Mammary epithelial cell (primary cell): ENCODE results near the gene MED4.

Source experiments
- EZH2 ChIP-seq: IDR thresholded peaks from 2 replicates; pipeline ENCODE4 v1.6.1; 2012; ENCODE audit warnings: low read length, inconsistent platforms, borderline replicate concordance
- TF ChIP-seq, protein P1 (sequence below), 2 donors: IDR thresholded peaks in 1 of 2; conservative IDR thresholded peaks in 1 of 2; 2 replicates each; pipeline ENCODE4 v1.5.1; 2011 to 2012; ENCODE audit warnings: inconsistent platforms in 2 of 2, low read length in 2 of 2, mild to moderate bottlenecking in 2 of 2, control low read depth in 1 of 2, low read depth in 1 of 2; ENCODE audit not compliant: insufficient read depth in 1 of 2; ENCODE audit errors: extremely low read depth in 1 of 2

DNA sequence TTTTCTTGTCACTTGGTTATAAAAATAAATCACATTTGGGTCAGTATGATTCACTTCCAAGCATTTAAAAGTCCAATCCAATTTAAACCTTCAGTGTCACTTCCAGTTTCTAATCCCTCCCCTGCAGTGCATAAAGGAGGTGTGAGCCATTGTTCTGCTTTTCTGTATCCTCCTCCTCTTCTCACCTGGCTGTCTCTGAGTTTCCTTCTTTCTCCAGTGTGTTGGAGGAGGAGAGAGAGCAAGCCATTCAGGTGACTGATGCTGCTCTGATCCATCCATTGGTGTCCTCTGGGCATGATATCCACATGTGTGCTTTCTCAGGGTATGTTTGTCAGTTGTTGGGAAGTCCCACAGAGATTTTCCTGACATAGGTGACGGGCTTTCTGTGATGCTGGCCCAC is 56.1 kb downstream of the MED4 start:
- TF ChIP-seq, protein P1, sequence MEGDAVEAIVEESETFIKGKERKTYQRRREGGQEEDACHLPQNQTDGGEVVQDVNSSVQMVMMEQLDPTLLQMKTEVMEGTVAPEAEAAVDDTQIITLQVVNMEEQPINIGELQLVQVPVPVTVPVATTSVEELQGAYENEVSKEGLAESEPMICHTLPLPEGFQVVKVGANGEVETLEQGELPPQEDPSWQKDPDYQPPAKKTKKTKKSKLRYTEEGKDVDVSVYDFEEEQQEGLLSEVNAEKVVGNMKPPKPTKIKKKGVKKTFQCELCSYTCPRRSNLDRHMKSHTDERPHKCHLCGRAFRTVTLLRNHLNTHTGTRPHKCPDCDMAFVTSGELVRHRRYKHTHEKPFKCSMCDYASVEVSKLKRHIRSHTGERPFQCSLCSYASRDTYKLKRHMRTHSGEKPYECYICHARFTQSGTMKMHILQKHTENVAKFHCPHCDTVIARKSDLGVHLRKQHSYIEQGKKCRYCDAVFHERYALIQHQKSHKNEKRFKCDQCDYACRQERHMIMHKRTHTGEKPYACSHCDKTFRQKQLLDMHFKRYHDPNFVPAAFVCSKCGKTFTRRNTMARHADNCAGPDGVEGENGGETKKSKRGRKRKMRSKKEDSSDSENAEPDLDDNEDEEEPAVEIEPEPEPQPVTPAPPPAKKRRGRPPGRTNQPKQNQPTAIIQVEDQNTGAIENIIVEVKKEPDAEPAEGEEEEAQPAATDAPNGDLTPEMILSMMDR (conservative IDR thresholded peaks at IDR 0.05 in 1 of 2, IDR thresholded peaks at IDR 0.05 in 1 of 2; ENCODE audit: extremely low read depth in 1 of 2, insufficient read depth in 1 of 2, low read depth in 1 of 2, low read length in 2 of 2): no peak
- TF ChIP-seq EZH2: no peak
